HCT116 (cell line): ENCODE measurements around the gene OSBPL5. TPM values are rescaled to one million over a fixed set of nuclear protein-coding genes. Genes with fewer than 3 reads are reported as not detected.

ENCODE experiments used
- ATAC-seq: fragments of 200-7000 bp; cut with Tn5 transposase; 2 replicates; pipeline ENCODE4 v1.9.1; 2020; ENCODE audit warnings: mild to moderate bottlenecking, moderate library complexity
- BruUV-seq: library from RNA; stranded (reverse); fragments of 400-500 nt; replicated peaks from 2 replicates; lab custom pipeline; 2021; lab: Mats Ljungman, UMichigan
- CTCF ChIA-PET: fragments of 300-600 bp; sonication (Branson Sonifier 250); formaldehyde crosslinking; loops from one replicate; lab custom pipeline; 2021; ENCODE audit warnings: antibody characterized with exemption; lab: Charles Lee
- POLR2A ChIA-PET: fragments of 300-600, 350-600 bp; sonication (Branson Sonifier 250); formaldehyde crosslinking; loops from one replicate; lab custom pipeline; 2021; ENCODE audit warnings: antibody characterized with exemption; lab: Charles Lee
- RAD21 ChIA-PET, 2 experiments: fragments of 300-600 bp; sonication (Branson Sonifier 250); formaldehyde crosslinking; loops; one replicate each; lab custom pipeline; 2023; ENCODE audit warnings: low total read pairs in 2 of 2; ENCODE audit not compliant: uncharacterized antibody in 2 of 2, unreplicated experiment in 2 of 2, low non-redundant PET in 1 of 2; lab: Charles Lee
- DNase-seq: peaks from one replicate; pipeline ENCODE4 v3.0.0-alpha.2; 2010; ENCODE audit warnings: low read depth, low spot score
- H2AFZ ChIP-seq: fragments of 200-600 bp; shearing (Covaris generic), sonication (generic); 2 replicates; pipeline ENCODE4 v1.6.1; 2017; ENCODE audit warnings: low read depth, mixed run types, mixed read lengths, antibody characterized with exemption, low read length; ENCODE audit not compliant: poor library complexity, severe bottlenecking
- H3K27ac ChIP-seq: 2 replicates; pipeline ENCODE4 v1.5.1; 2012; ENCODE audit warnings: low read depth, low read length
- H3K27me3 ChIP-seq: fragments of 200-600 bp; sonication (generic); 2 replicates; pipeline ENCODE4 v1.6.1; 2016; ENCODE audit warnings: mixed run types, low read length, mixed read lengths; ENCODE audit not compliant: insufficient read depth
- H3K36me3 ChIP-seq, 2 experiments: fragments of 200-500 bp in 1 of 2; fragments of 200-600 bp in 1 of 2; sonication (Bioruptor generic) in 1 of 2; sonication (generic) in 1 of 2; 2 replicates each; pipeline versions ENCODE4 v1.5.1 to v1.6.1; 2014 to 2016; ENCODE audit warnings: low read length in 2 of 2, inconsistent platforms in 1 of 2, mixed read lengths in 1 of 2, mixed run types in 1 of 2; ENCODE audit not compliant: insufficient read depth in 2 of 2, control insufficient read depth in 1 of 2
- H3K4me1 ChIP-seq, 2 experiments: fragments of 200-600 bp in 1 of 2; sonication (generic) in 1 of 2; 2 replicates each; pipeline versions ENCODE4 v1.5.1 to v1.6.1; 2012 to 2017; ENCODE audit warnings: low read length in 2 of 2, inconsistent platforms in 1 of 2, mild to moderate bottlenecking in 1 of 2, mixed read lengths in 1 of 2, mixed run types in 1 of 2, moderate library complexity in 1 of 2; ENCODE audit not compliant: insufficient read depth in 2 of 2, control insufficient read depth in 1 of 2
- H3K4me2 ChIP-seq: fragments of 200-600 bp; sonication (generic); 2 replicates; pipeline ENCODE4 v1.6.1; 2017; ENCODE audit warnings: mixed run types, low read length, mixed read lengths
- H3K4me3 ChIP-seq, 2 experiments: fragments of 200-600 bp in 1 of 2; sonication (generic) in 1 of 2; replicated peaks in 1 of 2; 2 replicates each; pipeline ENCODE4 v1.5.1; 2011 to 2016; ENCODE audit warnings: low read length in 2 of 2, control low read depth in 1 of 2, low read depth in 1 of 2, mild to moderate bottlenecking in 1 of 2, mixed read lengths in 1 of 2, mixed run types in 1 of 2
- H3K79me2 ChIP-seq: fragments of 200-600 bp; sonication (generic); 2 replicates; pipeline ENCODE4 v1.6.1; 2017; ENCODE audit warnings: mild to moderate bottlenecking, mixed run types, low read length, moderate library complexity, mixed read lengths; ENCODE audit not compliant: insufficient read depth
- H3K9ac ChIP-seq: fragments of 200-600 bp; sonication (generic); 2 replicates; pipeline ENCODE4 v1.6.1; 2016; ENCODE audit warnings: low read length, mixed read lengths
- H3K9me2 ChIP-seq: fragments of 200-600 bp; sonication (generic), shearing (Covaris generic); 2 replicates; pipeline ENCODE4 v1.6.1; 2017; ENCODE audit warnings: mixed run types, mild to moderate bottlenecking, moderate library complexity; ENCODE audit not compliant: insufficient read depth
- H3K9me3 ChIP-seq, 2 experiments: fragments of 200-500 bp in 1 of 2; fragments of 200-600 bp in 1 of 2; sonication (Bioruptor generic) in 1 of 2; sonication (generic) in 1 of 2; 2 replicates each; pipeline ENCODE4 v1.6.1; 2014 to 2017; ENCODE audit warnings: low read length in 2 of 2, mixed read lengths in 2 of 2, inconsistent platforms in 1 of 2, low read depth in 1 of 2, mild to moderate bottlenecking in 1 of 2, mixed run types in 1 of 2, moderate library complexity in 1 of 2; ENCODE audit not compliant: control insufficient read depth in 1 of 2, insufficient read depth in 1 of 2
- H4K20me1 ChIP-seq: fragments of 200-600 bp; sonication (generic), shearing (Covaris generic); 2 replicates; pipeline ENCODE4 v1.6.1; 2017; ENCODE audit warnings: mixed run types, mild to moderate bottlenecking, moderate library complexity; ENCODE audit not compliant: insufficient read depth
- CBX3 ChIP-seq: IDR thresholded peaks from 2 replicates; pipeline ENCODE4 v1.6.1; 2012; ENCODE audit warnings: low read depth
- CEBPB ChIP-seq: IDR thresholded peaks from 2 replicates; pipeline ENCODE4 v1.6.1; 2012; ENCODE audit warnings: low read depth
- EGR1 ChIP-seq: IDR thresholded peaks from 2 replicates; pipeline ENCODE4 v1.6.1; 2012; ENCODE audit warnings: low read depth
- ELF1 ChIP-seq: IDR thresholded peaks from 2 replicates; pipeline ENCODE4 v1.6.1; 2012; ENCODE audit warnings: low read depth, borderline replicate concordance
- EZH2 ChIP-seq: fragments of 200-600 bp; sonication (generic); IDR thresholded peaks from 2 replicates; pipeline ENCODE4 v1.6.1; 2017; ENCODE audit warnings: antibody characterized with exemption, mixed run types
- EZH2phosphoT487 ChIP-seq: fragments of 200-600 bp; IDR thresholded peaks from 2 replicates; pipeline ENCODE4 v1.6.1; 2018; ENCODE audit warnings: antibody characterized with exemption, borderline replicate concordance
- FOSL1 ChIP-seq: IDR thresholded peaks from 2 replicates; pipeline ENCODE4 v1.6.1; 2012; ENCODE audit warnings: low read depth
- JUND ChIP-seq: IDR thresholded peaks from 2 replicates; pipeline ENCODE4 v1.6.1; 2012
- MAX ChIP-seq: IDR thresholded peaks from 2 replicates; pipeline ENCODE4 v1.6.1; 2012
- POLR2A ChIP-seq: IDR thresholded peaks from 2 replicates; pipeline ENCODE4 v1.7.0; 2011; ENCODE audit warnings: borderline replicate concordance; ENCODE audit not compliant: insufficient read depth, insufficient read length; ENCODE audit errors: extremely low read depth
- POLR2AphosphoS5 ChIP-seq: IDR thresholded peaks from 2 replicates; pipeline ENCODE4 v1.6.1; 2011; ENCODE audit warnings: mild to moderate bottlenecking, low read depth, low read length, moderate library complexity
- RAD21 ChIP-seq: IDR thresholded peaks from 2 replicates; pipeline ENCODE4 v1.6.1; 2012; ENCODE audit warnings: low read depth, mild to moderate bottlenecking
- SP1 ChIP-seq: IDR thresholded peaks from 2 replicates; pipeline ENCODE4 v1.6.1; 2012; ENCODE audit warnings: low read depth
- SRF ChIP-seq: IDR thresholded peaks from 2 replicates; pipeline ENCODE4 v1.6.1; 2012; ENCODE audit warnings: low read depth
- YY1 ChIP-seq: IDR thresholded peaks from 2 replicates; pipeline ENCODE4 v1.6.1; 2011; ENCODE audit warnings: low read length, low read depth, moderate library complexity, mild to moderate bottlenecking; ENCODE audit not compliant: insufficient replicate concordance; ENCODE audit errors: extremely low read depth
- ZFX ChIP-seq: fragments of 450-650 bp; IDR thresholded peaks from 2 replicates; pipeline ENCODE4 v1.6.1; 2017
- intact Hi-C: fragments of 100-400 bp; cut with micrococcal nuclease; formaldehyde crosslinking; loops from 2 replicates; pipeline ENCODE4 v1.10.0; 2022
- total RNA-seq: library from RNA; stranded (reverse); gene quantifications from one replicate; pipeline ENCODE4 v1.2.1, GENCODE V29; 2021; ENCODE audit not compliant: unreplicated experiment
- TF ChIP-seq, protein P1 (sequence below), 3 experiments: fragments of 200-600 bp in 1 of 3; sonication (generic) in 1 of 3; IDR thresholded peaks in 2 of 3; conservative IDR thresholded peaks in 1 of 3; 2 replicates each; pipeline ENCODE4 v1.5.1; 2012 to 2017; ENCODE audit warnings: low read depth in 2 of 3, low read length in 2 of 3, antibody characterized with exemption in 1 of 3, borderline replicate concordance in 1 of 3, control low read depth in 1 of 3, mild to moderate bottlenecking in 1 of 3, mixed read lengths in 1 of 3, mixed run types in 1 of 3, moderate library complexity in 1 of 3; ENCODE audit not compliant: insufficient read depth in 1 of 3
- TF ChIP-seq, protein P2 (sequence below): IDR thresholded peaks from 2 replicates; pipeline ENCODE4 v1.6.1; 2012; ENCODE audit warnings: low read depth
- TF ChIP-seq, protein P3 (sequence below): IDR thresholded peaks from 2 replicates; pipeline ENCODE4 v1.6.1; 2012

Gene OSBPL5
- total RNA-seq, 1 experiment from 2014 or later: 44.2 TPM

DNA sequence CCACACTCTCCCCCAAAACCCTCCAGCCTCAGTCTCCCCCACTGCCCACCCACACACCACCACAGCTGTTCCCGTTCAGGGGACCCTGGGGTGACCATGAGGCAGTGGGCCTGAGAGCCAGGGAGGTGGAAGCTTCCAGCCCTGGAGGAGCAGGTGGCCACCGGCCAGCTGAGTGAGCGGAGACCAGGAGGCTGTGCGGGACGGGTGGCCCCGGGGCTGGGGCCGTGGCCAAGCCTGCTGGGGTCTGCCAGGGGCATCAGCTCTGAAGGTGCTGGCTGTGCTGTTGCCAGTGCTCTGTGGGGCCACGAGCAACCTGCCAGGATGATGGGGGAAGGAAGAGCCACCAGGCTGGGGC is 26.0 kb downstream of the OSBPL5 start:
- Histone ChIP-seq H3K79me2 (0 out of 2 replicates have a peak, but pooled peaks cover 3% of the 10 kb centered on the region), H3K27ac (no peak overlapping the region), H3K36me3 (no peaks in the 10 kb centered on the region; a peak in 1 of 4 replicates), H3K9ac (no peak overlapping the region), H3K27me3 (no peaks in the 10 kb centered on the region), H3K4me1 (0 out of 4 replicates have a peak, but pooled peaks cover 0 to 2% of the 10 kb centered on the region in 2 experiments), H3K9me3 (no peaks in the 10 kb centered on the region), H3K4me2 (no peak overlapping the region), H3K4me3 (no peak overlapping the region), H2AFZ (no peak overlapping the region), H4K20me1 (no peaks in the 10 kb centered on the region), H3K9me2 (no peaks in the 10 kb centered on the region)
- BruUV-seq: no TSS peak
- ChIA-PET POLR2A (no interaction called here), CTCF (no interaction called here), RAD21 (no interaction called here)
- intact Hi-C loops: no loop called here
- ATAC-seq (no peak), DNase-seq (no peak)
- no peak for TF ChIP-seq RAD21
- TF ChIP-seq SRF: no peak
- TF ChIP-seq CBX3: no peak
- no peak for TF ChIP-seq FOSL1
- TF ChIP-seq EZH2phosphoT487: no peak
- TF ChIP-seq ELF1: no peak
- no peak for TF ChIP-seq SP1
- TF ChIP-seq, protein P1, sequence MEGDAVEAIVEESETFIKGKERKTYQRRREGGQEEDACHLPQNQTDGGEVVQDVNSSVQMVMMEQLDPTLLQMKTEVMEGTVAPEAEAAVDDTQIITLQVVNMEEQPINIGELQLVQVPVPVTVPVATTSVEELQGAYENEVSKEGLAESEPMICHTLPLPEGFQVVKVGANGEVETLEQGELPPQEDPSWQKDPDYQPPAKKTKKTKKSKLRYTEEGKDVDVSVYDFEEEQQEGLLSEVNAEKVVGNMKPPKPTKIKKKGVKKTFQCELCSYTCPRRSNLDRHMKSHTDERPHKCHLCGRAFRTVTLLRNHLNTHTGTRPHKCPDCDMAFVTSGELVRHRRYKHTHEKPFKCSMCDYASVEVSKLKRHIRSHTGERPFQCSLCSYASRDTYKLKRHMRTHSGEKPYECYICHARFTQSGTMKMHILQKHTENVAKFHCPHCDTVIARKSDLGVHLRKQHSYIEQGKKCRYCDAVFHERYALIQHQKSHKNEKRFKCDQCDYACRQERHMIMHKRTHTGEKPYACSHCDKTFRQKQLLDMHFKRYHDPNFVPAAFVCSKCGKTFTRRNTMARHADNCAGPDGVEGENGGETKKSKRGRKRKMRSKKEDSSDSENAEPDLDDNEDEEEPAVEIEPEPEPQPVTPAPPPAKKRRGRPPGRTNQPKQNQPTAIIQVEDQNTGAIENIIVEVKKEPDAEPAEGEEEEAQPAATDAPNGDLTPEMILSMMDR (IDR thresholded peaks at IDR 0.05 in 2 of 3, conservative IDR thresholded peaks at IDR 0.05 in 1 of 3; ENCODE audit: borderline replicate concordance in 1 of 3, insufficient read depth in 1 of 3, low read depth in 2 of 3, low read length in 2 of 3): no peak
- no peak for TF ChIP-seq CEBPB
- TF ChIP-seq JUND: no peak
- TF ChIP-seq EZH2: no peak
- no peak for TF ChIP-seq YY1
- TF ChIP-seq POLR2A: no peak
- TF ChIP-seq, protein P2, sequence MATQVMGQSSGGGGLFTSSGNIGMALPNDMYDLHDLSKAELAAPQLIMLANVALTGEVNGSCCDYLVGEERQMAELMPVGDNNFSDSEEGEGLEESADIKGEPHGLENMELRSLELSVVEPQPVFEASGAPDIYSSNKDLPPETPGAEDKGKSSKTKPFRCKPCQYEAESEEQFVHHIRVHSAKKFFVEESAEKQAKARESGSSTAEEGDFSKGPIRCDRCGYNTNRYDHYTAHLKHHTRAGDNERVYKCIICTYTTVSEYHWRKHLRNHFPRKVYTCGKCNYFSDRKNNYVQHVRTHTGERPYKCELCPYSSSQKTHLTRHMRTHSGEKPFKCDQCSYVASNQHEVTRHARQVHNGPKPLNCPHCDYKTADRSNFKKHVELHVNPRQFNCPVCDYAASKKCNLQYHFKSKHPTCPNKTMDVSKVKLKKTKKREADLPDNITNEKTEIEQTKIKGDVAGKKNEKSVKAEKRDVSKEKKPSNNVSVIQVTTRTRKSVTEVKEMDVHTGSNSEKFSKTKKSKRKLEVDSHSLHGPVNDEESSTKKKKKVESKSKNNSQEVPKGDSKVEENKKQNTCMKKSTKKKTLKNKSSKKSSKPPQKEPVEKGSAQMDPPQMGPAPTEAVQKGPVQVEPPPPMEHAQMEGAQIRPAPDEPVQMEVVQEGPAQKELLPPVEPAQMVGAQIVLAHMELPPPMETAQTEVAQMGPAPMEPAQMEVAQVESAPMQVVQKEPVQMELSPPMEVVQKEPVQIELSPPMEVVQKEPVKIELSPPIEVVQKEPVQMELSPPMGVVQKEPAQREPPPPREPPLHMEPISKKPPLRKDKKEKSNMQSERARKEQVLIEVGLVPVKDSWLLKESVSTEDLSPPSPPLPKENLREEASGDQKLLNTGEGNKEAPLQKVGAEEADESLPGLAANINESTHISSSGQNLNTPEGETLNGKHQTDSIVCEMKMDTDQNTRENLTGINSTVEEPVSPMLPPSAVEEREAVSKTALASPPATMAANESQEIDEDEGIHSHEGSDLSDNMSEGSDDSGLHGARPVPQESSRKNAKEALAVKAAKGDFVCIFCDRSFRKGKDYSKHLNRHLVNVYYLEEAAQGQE: no peak
- TF ChIP-seq, protein P3, sequence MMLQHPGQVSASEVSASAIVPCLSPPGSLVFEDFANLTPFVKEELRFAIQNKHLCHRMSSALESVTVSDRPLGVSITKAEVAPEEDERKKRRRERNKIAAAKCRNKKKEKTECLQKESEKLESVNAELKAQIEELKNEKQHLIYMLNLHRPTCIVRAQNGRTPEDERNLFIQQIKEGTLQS: no peak
- TF ChIP-seq EGR1: no peak
- TF ChIP-seq MAX: no peak
- no peak for TF ChIP-seq ZFX
- TF ChIP-seq POLR2AphosphoS5: no peak
- TF ChIP-seq, all 23 proteins: peak for 0
